Kidney epithelial cell (primary cell): ENCODE data around the gene MYDGF. TPM values are rescaled to one million over a fixed set of nuclear protein-coding genes. Genes with fewer than 3 reads are reported as not detected.

Experiments used
- DNase-seq: peaks from one replicate; pipeline ENCODE4 v3.0.0-alpha.2; 2010; ENCODE audit warnings: low read depth
- H3K27me3 ChIP-seq: 2 replicates; pipeline ENCODE4 v1.6.0; 2011; ENCODE audit warnings: low read length; ENCODE audit not compliant: control insufficient read depth, insufficient read depth
- H3K36me3 ChIP-seq: 2 replicates; pipeline ENCODE4 v1.5.1; 2011; ENCODE audit warnings: low read length; ENCODE audit not compliant: control insufficient read depth, insufficient read depth
- H3K4me3 ChIP-seq: 2 replicates; pipeline ENCODE4 v1.5.1; 2011; ENCODE audit warnings: low read depth, mild to moderate bottlenecking, control low read depth, low read length
- total RNA-seq: library from RNA; depleted of rRNA; stranded (reverse); fragments of >200 nt; gene quantifications from 2 replicates; pipeline ENCODE4 v1.2.3, GENCODE V29; 2015
- TF ChIP-seq, protein P1 (sequence below): IDR thresholded peaks from 2 replicates; pipeline ENCODE4 v1.5.1; 2011; ENCODE audit warnings: mild to moderate bottlenecking, moderate library complexity, low read length, control low read depth, inconsistent platforms; ENCODE audit not compliant: insufficient read depth, poor library complexity, severe bottlenecking

The MYDGF gene
- total RNA-seq, 1 donor from 2014 or later = 173 TPM

DNA sequence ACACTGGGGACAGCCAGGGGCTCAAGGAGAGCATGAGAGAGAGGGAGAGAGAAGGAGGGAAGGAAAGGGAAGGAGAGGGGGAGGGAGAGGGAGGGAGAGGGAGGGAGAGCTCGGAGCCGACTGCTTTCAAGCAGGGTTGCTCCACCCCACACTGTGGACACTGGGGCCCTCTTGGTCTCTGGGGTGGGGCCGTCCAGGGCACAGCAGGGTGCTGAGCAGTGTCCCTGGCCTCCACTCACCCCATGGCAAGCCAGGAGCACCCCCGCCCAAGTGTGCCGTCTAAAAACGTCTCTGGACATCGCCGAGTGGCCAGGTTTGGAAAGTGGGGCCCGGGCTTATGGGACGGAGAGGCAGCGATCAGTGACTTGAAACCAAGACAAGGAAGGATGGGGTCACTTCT lies 32.6 kb upstream of the MYDGF start:
- TF ChIP-seq, protein P1, sequence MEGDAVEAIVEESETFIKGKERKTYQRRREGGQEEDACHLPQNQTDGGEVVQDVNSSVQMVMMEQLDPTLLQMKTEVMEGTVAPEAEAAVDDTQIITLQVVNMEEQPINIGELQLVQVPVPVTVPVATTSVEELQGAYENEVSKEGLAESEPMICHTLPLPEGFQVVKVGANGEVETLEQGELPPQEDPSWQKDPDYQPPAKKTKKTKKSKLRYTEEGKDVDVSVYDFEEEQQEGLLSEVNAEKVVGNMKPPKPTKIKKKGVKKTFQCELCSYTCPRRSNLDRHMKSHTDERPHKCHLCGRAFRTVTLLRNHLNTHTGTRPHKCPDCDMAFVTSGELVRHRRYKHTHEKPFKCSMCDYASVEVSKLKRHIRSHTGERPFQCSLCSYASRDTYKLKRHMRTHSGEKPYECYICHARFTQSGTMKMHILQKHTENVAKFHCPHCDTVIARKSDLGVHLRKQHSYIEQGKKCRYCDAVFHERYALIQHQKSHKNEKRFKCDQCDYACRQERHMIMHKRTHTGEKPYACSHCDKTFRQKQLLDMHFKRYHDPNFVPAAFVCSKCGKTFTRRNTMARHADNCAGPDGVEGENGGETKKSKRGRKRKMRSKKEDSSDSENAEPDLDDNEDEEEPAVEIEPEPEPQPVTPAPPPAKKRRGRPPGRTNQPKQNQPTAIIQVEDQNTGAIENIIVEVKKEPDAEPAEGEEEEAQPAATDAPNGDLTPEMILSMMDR = no peak
- H3K27me3 ChIP-seq = no peaks in the 10 kb centered on the region
- H3K36me3 ChIP-seq = peaks cover 1% of the 10 kb centered on the region
- no peak overlapping the region for H3K4me3 ChIP-seq
- DNase-seq = no peak

DNA sequence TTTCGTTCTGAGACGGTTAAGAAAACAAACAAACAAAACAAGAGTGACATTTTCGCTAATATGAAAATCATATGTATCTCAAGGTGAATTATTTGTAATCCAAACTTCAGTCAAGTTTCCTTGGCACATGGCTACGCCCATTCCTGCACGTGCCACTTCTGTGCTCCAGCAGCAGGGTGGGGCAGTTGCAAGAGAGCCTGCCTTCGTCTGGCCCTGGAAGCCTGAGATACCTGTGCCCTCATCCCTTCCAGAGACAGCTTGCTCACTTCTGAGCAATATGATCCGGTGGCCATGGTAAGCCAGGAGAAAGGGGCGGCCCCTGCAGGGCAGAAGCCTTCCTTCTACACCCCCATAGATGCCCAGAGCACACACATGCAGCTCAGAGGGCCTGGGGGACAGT lies 31.4 kb upstream of the MYDGF start:
- DNase-seq = no peak
- TF ChIP-seq, protein P1 = no peak
- no peaks in the 10 kb centered on the region for H3K27me3 ChIP-seq
- no peak overlapping the region for H3K4me3 ChIP-seq
- H3K36me3 ChIP-seq = peaks cover 1% of the 10 kb centered on the region

DNA sequence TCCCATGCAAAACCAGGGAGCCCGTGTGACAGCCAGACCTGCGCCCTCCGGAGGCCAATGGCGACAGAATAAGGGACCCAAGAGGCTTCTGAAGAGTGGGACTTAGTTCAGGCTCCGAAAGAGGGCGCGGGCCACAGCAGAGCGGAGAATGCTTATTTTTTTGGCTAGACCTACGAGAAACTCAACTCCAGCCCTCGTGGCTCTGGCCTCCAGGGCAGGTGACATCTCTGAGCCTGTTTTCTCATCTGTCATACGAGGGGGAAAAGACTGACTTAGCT lies 30.5 kb upstream of the MYDGF start:
- Histone ChIP-seq H3K27me3 (no peaks in the 10 kb centered on the region), H3K4me3 (no peak overlapping the region), H3K36me3 (peaks cover 1% of the 10 kb centered on the region)
- DNase-seq = no peak
- TF ChIP-seq, protein P1 = no peak

DNA sequence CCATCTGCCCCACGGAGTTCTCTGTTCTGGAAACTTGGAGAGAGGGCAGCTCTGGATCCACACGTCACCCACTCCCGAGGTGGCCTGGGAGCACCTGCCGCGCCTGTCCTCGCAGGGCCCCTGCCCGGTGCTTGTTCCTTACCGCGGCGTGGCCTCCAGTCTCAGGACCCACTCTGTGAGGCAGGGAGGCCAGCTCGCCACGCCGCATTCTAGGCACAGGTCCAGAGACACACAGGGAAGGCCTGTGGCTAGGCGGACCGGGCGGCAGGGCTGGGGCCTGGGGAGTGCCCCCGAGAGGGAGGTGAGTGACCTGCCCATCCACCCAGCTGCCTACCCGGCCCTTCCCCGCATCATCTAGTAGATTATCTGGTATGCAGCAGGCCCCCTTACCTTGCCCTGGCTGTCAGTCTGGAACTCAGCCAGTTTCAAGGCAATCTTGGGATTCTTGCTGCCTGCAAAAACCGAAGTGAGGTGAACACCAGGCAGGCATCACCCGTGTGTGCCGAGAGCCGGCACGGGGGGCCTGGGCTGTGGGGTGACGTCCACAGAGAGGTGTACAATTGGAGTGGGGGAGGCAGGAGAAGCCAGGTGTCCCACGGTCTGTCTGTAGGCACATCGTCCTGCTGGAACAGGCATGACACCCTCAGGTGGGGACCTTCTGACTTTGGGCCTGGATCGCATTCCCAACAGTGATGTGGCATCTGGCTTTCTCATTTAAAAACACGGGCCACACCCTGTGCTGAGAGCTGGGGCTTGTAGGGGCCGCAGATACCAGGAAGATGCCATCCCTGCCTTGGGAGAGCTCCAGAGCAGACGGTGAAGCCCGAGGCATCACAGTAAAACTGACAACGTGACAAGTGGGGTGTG lies 29.9 kb upstream of the MYDGF start:
- TF ChIP-seq, protein P1 = no peak
- peaks cover 3% of the 10 kb centered on the region for H3K36me3 ChIP-seq
- no peak overlapping the region for H3K4me3 ChIP-seq
- no peaks in the 10 kb centered on the region for H3K27me3 ChIP-seq
- no peak for DNase-seq

DNA sequence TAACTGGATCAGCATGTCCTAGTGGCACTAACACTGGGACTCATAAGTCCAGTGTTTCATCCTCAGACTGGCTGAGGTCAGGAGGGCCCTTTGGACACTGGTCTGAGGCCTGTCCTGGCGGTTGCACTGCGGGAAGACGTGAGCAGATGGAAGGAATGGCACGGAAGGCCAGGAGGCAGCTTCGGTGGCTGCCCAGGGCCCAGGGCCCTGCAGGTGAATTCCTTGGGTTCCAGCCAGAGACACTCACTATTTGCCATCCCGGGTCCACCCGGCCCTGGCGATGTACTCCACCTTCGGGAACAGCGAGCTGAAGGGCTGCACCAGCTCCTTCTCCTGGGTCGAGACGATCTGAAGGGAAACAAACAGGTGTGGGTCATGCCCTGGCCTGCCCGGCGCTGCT lies 27.2 kb upstream of the MYDGF start:
- TF ChIP-seq, protein P1 = no peak
- H3K27me3 ChIP-seq = no peaks in the 10 kb centered on the region
- DNase-seq = no peak
- H3K4me3 ChIP-seq = no peak overlapping the region
- H3K36me3 ChIP-seq = peaks cover 7% of the 10 kb centered on the region

DNA sequence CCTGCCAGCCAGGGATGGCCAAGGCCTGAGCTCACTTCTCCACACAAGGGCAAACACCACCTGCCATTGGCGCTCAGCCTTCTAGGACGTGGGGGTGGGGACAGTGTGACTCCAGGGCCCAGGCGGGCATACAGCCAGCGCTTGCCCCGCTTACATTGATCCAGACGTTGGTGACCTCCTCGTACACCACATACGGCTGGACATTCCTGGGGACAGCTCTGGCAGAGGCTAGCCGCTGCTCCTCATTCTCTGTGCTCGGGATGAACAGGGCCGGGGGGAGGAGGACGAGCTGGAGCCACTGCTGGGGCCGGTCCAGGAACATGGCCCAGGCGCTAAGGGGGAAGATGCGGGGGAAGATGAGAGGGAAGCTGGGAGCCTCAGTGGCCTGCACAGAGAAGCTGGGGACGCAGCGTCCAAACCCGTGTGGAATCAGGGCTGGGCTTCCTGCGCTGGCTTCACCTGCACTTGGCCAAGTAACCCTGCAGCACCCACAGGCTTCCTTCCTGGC lies 25.1 kb upstream of the MYDGF start:
- no peaks in the 10 kb centered on the region for H3K27me3 ChIP-seq
- H3K4me3 ChIP-seq = no peak overlapping the region
- peaks cover 8% of the 10 kb centered on the region for H3K36me3 ChIP-seq
- no peak for DNase-seq
- TF ChIP-seq, protein P1 = no peak
